ENCODE data around the gene NFASC.

GRCh38 chr1:205037539-205037938 lies 166.9 kb downstream of the NFASC start:
- no peak for TF ChIP-seq CTCF (IDR thresholded peaks at IDR 0.05; ENCODE audit: low read depth, low read length, missing input control)
- peak in 1 of 2 donors; percentile 60 for TF ChIP-seq RAD21 (IDR thresholded peaks at IDR 0.05)
- TF ChIP-seq JUND (IDR thresholded peaks at IDR 0.05), result peak; percentile 75
- TF ChIP-seq TAF1 (conservative IDR thresholded peaks at IDR 0.05), result no peak
- TF ChIP-seq MAX (IDR thresholded peaks at IDR 0.05), result no peak
- peak; percentile 66 for TF ChIP-seq ATF3 (IDR thresholded peaks at IDR 0.05)
- TF ChIP-seq YY1 (IDR thresholded peaks at IDR 0.05), result peak; percentile 36
- TF ChIP-seq GABPA (IDR thresholded peaks at IDR 0.05 in 1 of 2, conservative IDR thresholded peaks at IDR 0.05 in 1 of 2), result no peak
- TF ChIP-seq EGR1 (IDR thresholded peaks at IDR 0.05; ENCODE audit: low read depth in 2 of 2), result no peak
- TF ChIP-seq SP1 (IDR thresholded peaks at IDR 0.05), result peak; percentile 95
- no peak for TF ChIP-seq NR2F2 (IDR thresholded peaks at IDR 0.05)
- peak; percentile 79 to 95 for TF ChIP-seq HNF4A (conservative IDR thresholded peaks at IDR 0.05)
- no peak for TF ChIP-seq REST (IDR thresholded peaks at IDR 0.05)
- no peak for TF ChIP-seq FOXA1 (IDR thresholded peaks at IDR 0.05)
